GM21515 (cell line): Measurements from ENCODE around the gene FARS2.
A peak's percentile ranks its signal among the peaks of the same experiment; 100 is the strongest.

Source experiments
- ATAC-seq: cut with Tn5 transposase; IDR thresholded peaks from one replicate; pipeline ENCODE4 v1.9.1; 2021; ENCODE audit not compliant: unreplicated experiment

Gene FARS2

DNA sequence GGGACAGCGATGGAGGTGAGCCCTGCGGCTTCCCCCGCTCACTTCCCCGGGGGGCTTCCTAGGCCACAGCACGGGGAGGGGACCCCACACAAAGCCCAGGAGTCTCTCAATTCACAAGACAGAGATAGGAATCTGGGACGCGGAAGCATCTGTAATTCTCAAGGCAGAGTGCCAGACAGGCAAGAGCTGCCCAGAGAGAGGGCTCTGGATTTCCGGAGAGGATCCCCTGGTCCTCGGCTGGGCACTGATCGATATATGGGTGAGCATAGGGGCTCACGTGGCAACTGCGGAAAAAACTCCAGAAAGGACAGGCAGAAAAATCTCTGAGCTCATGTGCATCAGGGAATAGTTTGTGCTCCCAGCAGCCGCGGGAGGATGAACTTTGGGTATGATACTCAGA is 449.2 kb downstream of the FARS2 start:
- no peak for ATAC-seq

DNA sequence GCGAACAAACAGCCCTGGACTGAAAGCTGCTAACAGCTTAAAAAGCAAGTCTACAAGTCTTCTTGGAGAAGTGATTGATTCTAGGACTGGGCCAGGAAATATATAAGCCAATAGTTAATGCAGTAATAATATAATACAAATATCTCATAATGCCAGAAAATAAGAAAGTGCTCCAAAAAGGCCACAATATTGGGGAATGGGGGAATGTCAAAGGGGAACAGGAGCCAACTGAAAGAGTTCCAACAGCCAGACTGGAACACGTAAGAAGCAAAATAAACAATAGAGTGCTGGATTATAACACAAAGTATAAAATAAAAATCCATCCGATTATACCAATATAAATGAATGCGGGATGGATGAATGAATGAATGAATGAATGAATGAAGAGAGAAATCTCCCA is 449.6 kb downstream of the FARS2 start:
- ATAC-seq: no peak

DNA sequence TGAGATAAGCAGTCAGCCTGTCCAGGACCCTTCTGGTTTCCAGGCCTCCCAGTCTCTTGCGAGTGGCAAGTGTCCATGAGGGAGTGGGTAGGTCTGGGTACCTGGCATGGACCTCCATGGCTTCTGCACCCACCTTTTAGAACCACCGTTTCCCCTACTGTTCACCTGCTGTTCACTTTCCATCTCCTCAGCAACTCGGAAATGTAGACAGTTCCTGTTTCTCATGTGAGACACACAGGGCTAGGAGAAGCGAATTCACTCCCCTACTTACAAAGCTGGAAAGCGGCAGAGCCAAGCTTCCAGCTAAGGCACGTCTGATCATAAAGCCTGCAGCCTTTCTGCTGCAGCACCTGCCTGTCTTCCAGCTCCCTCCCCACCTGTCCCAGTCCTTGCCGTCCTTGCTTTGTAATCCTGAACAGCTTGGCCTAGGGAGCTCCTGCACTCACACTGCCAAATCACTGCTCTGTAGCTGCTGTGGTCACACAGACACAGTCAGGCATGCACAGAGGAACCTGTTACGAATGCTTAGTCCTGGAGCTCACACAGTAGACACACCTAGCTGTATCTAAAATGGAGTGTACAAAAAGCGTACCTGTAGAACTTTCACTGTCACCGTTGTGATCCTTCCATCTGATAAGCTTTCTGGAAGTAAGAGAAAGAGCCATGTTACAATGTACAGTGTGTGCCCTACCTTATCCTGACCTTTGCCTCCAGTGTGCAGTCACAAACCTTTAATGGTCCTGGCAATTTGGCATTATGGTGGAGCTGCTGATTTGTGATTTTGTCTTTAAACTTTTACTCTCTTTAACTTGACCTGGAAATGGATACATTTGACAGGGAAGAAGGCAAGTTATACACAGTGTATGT is 451.3 kb downstream of the FARS2 start:
- no peak for ATAC-seq

DNA sequence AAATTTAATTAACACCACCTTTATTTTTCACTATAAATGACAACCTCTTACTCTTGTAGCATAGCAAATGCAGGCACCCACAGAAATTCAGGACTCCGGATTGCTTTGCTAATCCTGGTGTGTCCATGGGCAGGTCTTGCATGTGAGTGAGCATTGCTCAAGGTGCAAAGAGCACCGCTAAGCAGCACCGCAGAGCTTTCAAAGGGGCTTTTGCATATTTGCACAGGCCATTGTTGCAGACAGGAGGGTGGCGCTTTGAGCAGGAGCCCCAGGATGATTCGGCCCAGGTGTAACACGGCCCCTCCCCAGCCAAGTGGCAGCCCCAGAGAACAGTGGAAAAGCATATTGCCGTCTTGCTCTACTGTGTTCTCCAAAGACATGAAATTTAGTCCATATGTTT is 452.2 kb downstream of the FARS2 start:
- no peak for ATAC-seq

DNA sequence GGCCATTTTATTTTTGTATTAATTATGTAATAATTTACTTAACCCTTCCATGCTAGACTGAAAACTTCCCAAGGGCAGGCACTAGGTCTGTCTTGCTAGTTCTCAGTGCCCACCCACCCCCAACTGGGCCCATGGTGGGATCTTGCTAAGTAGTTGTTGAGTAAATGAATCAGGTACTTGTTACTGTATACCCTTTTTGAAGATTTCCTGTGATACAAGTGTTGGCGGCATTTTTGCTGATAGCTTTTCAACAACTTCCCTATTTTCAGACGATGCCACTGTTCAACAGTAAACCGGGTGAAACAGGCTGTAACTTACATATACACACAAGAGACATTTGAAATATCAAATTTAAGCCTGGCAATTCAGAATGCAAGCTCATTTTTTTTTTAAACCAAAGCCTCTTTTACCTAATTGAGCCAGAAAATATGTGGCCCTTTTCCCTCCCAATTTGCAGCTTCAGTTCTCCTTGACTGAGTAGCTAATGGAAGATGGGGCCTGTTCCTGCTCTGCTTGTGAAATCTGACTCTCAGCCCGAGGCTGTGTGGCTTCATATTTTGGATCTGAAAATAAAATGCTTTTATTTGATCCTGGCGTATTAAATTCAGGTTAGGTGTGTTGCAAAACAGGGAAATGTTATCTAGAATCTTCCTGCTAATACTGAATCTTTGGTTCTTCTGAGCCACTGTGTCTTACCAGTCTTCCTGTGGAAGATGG is 457.1 kb downstream of the FARS2 start:
- no peak for ATAC-seq

DNA sequence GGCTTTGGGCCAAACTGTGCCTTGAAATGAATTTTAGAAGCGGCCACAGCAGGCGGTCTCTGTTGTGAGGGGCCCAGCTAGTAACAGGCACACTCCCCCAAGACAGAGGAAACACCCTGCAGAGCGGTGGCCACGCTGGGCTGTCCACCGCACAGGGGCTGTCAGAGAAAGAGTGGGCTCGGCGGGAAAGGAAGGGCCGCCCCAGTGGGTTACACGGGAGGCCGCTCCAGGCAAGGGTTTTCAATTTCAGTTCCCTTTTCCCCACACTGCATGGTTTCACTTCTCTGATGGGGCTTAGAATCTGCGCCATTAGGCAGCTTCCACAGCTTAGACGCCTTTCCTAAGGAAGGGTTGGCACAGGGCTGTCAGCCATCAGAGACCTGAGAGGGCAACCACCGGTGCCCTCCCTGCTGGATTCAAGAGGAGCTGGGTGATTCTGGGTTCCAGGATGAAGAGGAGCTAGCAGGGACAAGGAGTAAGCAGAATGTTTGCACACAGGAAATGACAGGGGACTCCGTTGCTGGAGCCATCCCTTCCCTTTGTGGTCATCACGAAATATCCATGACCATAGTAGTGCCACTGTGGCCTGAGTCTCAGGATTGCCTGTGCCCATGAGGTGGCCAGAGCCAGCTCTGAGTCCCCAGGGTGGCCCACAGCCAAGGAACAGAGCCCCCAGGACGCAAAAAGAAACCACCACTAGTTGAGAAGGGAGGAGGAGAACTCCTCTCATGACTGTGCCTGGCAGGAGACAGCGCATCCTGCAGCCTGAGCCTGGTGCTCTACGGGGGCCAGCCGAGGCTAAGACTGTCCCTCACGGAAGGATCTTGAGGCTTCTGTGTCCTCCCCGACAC is 462.8 kb downstream of the FARS2 start:
- ATAC-seq: peak; percentile 97

DNA sequence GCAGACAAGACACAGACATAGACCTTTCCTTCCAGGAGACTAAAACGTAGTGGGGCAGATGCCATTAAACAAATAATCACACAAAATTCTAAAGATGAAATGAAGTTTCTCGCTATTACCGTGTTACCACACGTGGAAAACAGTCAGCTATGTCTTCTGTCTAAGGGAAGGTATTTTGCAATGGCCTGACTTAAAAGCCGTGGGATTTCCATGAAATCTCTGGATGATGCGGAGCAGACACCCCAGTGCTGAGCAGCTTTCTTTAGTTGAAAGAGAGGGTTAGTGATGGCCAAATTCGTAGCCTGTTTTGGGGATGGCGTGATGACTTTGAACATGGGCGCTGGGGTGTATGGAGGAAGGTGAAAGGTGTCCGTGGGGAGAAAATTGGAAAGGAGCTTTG is 463.6 kb downstream of the FARS2 start:
- ATAC-seq: no peak

DNA sequence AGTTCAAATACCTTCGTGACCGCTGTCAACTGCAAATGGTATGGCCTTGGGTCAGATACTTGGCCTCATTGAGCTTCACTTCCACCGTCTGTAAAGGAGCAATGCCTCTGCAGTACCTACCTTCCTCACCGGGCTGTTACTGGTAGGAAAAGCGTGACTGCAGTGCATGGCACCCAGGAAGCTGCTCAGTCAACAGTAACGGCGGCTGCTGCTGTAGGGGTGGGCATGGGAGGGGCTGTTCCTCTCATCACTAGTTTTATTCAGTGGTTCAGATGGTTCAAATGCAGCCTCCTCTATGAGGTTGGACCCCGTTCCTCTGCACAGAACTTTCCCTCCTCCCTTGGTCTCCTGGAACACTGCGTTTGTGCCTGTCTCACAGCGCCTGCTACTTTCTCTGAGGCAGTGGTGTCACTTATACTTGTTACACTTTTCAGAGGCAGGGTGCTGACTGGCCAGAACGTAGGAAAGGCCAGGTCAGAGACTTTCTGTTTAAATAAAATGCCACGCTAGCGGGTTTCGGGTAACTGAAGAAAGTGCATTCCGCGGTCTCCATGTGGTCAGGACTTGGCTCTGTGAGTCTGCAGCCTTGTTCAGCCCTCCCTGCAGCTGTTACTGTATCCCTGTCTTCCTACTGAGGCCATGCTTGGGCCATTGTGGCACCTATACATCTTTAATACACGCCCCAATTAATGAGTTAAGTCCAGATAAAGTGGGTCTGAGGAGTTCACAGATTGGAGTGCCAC is 465.8 kb downstream of the FARS2 start:
- ATAC-seq: no peak

DNA sequence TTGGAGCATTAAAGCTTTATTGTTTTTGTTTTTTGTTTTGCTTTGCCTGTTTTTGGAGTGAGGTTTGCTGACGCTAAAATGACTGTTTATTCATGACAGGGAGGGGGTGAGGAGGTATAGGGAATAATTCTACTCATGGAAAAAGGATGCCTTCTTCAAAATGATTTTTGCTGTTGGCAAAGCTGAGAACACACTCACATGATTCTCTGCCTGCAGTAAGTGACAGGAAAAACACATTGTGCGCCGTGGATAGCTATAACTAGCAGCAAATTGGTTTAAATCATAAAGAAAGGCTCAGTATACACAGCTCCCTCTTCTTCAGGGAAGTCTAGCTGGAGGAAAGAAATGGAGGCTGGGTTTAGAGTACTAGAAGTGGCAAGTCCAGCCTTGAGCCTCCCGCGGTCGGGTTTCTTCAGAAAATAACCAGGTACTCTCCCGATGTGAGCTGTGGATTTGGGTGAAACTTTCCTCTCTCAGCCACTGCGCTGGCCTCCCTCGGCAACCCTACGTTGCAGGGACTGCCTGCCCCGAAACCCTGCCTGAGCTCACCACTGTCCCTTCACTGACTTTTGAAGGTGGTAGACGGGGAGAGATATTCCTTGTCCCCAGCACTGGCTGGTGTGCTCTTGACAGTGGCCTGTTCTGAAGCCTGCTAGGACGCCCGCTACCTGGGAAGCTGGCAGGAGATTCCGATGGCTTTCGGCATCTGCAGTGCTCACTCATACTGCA is 467.2 kb downstream of the FARS2 start:
- ATAC-seq: no peak

DNA sequence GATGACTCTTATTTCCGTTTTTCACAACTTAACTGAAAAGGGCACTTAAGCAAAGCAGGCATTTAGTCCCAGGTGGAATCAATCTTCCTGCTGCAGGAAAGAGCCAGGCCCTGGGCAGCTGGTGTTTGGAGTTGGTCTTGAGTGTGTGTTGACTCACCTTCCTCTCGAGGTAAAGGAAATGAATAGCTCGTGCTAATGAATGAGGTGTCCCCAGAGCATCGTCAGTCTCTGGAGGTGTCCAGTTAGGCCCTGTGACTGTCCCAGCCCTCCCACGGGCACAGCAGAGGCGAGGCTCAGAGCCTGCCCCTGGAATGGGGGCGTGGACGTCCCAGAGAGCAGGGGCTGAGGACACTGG is 467.7 kb downstream of the FARS2 start:
- ATAC-seq: no peak

DNA sequence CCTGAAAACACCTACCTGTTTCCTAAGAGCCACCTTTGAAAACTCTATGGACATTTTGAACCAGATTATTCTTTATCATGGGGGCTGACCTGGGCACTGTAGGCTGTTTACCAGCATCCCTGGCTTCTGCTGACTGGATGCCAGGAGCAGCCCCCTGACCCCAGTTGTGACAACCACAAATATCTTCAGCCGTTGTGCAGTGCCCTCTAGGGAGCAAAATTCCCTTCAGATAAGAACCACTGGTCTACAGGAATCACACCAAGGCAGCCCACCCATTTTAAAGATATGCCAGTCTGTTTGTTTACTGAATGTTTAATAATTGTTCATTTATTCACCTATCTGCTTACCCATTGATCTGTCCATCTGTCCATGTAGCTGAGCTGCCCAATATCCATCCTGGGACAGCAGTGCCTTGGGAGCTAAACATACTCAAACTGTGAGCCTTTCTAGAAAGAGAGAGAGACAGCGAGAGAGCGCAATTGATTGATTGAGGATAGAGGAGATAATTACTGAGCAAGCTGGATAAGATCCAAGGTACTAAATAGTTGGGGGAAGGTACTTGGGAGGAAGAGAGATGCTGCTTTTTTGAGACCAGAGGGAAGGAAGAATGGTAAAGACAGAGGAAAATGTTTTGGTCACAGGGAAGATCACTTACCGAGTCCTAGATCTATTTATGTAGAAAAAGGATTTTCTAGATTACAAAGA is 468.7 kb downstream of the FARS2 start:
- no peak for ATAC-seq

DNA sequence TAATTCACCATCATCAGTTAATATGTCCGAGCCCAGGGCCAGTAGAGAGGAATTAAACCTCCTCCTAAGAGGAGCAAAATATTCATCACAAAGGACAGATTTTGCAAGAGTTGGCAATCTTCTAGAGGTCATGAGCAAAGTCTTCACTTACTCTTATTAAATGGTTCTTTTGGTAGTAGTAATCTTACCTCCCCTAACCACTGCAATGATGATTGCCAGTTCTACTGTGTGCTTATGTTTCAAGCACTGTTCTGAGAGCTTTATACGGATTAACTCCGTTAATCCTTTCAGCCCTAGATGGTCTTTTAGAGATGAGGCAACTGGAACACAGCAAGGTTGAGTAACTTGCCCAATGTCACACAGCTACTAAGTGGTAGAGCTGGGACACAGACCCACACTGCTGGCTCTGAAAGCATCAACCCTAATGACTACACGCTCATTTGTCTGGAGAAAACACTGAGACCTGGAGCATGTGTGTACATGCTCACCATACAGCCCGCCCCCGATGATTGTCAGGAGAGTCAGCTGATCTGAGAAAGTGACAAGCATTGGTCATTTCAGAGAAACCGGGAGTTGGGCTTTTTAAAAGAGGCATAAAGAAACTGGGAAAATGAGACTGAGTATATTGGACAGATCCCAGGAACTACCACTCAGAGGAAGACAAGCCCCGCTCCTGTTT is 469.4 kb downstream of the FARS2 start:
- ATAC-seq: no peak

DNA sequence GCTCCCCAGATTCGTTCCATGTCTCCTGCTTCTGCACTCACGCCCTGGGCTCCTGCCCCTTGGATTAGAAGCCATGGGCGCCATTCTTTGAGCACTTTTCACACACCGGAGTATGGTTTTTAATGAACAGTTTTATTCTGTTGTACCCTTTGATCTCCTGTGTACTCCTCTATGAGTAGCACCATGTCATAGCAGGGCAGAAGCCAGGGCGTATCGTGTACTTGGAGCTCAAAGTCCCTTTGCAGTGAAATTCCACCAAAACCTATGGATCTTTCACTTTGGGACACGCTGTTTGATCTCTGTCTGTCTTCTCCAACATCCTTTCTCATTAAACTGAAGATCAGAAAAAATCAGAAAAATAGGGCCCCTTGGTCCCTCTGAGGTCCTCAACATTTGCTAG is 470.1 kb downstream of the FARS2 start:
- ATAC-seq: no peak

DNA sequence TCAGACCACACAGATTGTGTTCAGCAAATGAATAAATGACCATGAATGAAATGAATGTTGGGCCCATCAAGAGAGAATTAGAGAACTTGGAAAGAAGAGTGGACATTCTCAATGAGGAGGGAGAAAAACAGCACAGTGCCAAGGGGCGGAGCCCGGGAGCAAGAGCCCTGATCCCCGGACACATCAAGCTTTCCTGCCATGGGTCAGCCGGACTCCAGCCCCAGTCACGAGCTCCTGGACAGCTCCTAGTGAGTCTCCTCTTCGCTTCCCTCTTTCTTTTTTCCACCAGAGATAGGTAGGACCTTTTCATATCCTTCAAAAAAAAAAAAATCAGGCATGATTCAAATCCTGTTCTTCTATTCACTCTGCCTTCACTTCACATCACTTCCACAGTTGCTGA is 471.2 kb downstream of the FARS2 start:
- ATAC-seq: no peak

DNA sequence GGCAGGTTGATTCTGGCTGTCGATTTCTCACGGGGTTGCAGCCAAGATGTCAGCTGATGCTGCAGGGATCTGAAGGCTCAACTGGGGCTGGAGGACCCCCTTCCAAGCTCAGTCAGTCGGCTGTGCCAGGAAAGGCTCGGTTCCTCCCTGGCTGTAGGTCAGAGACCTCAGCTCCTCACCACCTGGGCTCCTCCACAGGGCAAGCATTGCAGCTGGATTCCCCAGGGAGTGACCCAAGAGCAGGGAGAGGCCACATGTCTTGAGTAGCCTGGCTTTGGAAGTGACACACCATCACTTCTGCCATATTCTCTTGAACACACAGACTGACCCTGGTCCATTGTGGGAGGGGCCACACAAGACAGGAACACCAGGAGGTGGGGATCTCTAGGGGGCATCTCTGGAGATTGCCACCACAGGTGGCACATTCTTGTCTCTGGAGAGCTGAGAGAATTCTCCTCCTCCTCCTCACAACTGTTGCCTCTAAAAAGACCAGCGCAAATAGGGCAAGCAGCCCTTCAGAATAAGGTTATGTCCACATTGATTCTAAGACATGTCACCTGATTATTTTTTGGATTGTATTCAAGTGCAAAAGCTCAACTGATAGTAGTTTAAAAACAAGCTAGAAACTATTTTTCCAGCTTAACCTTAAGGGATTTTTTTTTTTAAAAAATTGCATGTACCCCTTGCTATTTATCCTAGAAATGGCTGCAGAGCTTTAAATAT is 474.9 kb downstream of the FARS2 start:
- no peak for ATAC-seq

DNA sequence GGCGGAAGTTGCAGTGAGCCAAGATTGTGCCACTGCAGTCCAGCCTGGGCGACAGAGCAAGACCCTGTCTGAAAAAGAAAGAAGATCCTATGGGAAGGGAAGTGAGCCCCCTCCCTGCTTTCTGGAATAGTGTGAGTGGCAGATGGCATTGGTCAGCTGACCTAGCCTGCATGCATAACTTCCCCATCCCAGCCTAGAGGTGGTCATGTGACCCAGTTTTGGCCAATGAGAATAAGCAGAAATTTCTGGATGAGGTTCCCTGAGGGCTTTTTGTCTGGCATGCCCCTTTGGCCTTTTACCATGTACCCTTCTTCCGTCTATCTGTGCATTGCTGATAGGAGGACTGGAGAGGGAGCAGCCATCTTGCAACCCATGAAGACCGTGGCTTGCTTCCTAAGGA is 476.1 kb downstream of the FARS2 start:
- no peak for ATAC-seq

DNA sequence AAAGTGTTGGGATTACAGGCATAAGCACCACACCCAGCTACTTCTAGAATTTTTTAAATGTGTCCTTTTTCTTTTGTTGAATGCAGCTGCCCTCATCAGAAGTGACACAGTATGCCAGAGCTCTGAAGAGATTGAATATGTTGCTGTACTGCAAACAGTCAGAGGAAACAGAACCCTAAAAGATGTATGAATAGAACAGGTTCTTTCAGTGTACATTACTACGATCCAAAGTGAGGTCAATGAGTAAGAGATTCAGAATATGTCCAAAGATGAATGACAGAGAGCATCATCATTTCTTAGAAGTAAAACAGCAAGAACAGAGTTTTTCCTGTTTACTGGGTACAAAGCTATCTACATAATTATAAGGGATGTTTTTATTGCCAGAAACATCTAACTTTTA is 476.9 kb downstream of the FARS2 start:
- ATAC-seq: no peak

DNA sequence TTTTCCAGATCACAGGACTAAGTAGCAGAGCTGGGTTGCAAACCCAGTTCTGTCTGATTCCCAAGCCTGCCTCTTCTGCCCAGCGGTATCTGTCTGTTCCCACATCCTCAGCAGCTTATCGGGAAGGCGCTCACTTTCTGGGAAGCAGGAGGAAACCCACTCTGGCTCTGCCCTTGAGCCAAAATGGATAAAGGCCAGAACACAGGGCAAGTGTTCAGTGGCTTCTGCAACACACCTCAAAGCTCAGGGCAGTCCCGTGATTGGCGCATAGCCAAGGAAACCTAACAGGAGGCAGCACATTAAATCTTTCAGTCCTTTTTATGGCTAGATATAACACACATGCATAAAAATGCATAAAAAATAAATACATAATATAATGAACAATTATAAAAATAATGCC is 483.2 kb downstream of the FARS2 start:
- no peak for ATAC-seq

DNA sequence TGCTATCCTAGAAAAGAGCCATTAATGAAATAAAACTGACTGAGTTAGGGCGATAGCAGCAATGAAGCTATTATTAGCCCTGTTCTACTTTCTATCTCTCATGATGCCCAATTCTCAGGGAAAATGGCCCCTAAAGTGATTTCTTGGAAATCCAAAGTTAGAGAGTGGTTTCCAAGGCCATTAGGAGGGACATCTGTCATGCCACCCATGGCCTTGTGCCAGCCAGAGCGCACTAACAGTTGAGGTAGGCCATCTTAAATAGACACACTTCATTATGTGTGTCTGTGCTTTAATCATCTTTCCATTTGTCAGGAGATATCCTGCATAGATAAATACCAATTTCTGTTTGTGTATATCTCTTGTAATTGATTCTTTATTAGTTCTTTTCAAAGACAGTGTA is 483.8 kb downstream of the FARS2 start:
- no peak for ATAC-seq
